ENCODE results near the gene ZPLD1. TPM values are rescaled to one million over a fixed set of nuclear protein-coding genes. Genes with fewer than 3 reads are reported as not detected.

The ZPLD1 gene
- total RNA-seq, 1 experiment from 2014 or later = not detected

- no peak overlapping the region for H3K4me3 Mint-ChIP-seq
- Histone ChIP-seq H3K27me3 (ENCODE audit: insufficient read depth, low read length) (no peaks in the 10 kb centered on the region), H3K27ac (ENCODE audit: insufficient read length, low read depth, low read length) (no peak overlapping the region), H4K91ac (ENCODE audit: insufficient read length, low read depth, low read length) (no peak overlapping the region), H3K56ac (ENCODE audit: insufficient read length, low read depth, low read length) (no peak overlapping the region), H3K79me1 (ENCODE audit: insufficient read depth, low read depth, low read length, poor library complexity, severe bottlenecking) (no peaks in the 10 kb centered on the region), H3K79me2 (ENCODE audit: insufficient read depth, low read length) (no peaks in the 10 kb centered on the region), H3K9ac (ENCODE audit: extremely low read depth, insufficient read length, low read length) (no peak overlapping the region), H3K18ac (ENCODE audit: insufficient read length, low read depth, low read length) (no peak overlapping the region), H4K8ac (replicated peaks; ENCODE audit: insufficient read length, low read depth, low read length) (no peak overlapping the region), H3K4me2 (ENCODE audit: insufficient read depth, insufficient read length, low read length) (no peak overlapping the region), H3K23ac (ENCODE audit: insufficient read length, low read depth, low read length) (no peak overlapping the region), H3K23me2 (ENCODE audit: insufficient read length, low read depth, low read length, poor library complexity, severe bottlenecking) (no peaks in the 10 kb centered on the region), H3K9me3 (ENCODE audit: control insufficient read depth, low read depth, low read length) (no peaks in the 10 kb centered on the region), H2BK120ac (ENCODE audit: low read depth, low read length, poor library complexity, severe bottlenecking) (no peak overlapping the region), H2AK5ac (ENCODE audit: insufficient read length, low read length) (no peak overlapping the region), H3K4ac (ENCODE audit: low read depth, low read length) (no peak overlapping the region), H3K4me1 (ENCODE audit: insufficient read depth, low read length) (no peaks in the 10 kb centered on the region; the same call in 1 of the 2 replicates), H3K14ac (ENCODE audit: insufficient read depth, low read length) (no peak overlapping the region), H2BK20ac (ENCODE audit: low read depth, low read length, poor library complexity, severe bottlenecking) (no peak overlapping the region), H3T11ph (ENCODE audit: low read length) (no peak overlapping the region), H2BK5ac (ENCODE audit: insufficient read length, low read length) (no peak overlapping the region), H2AFZ (ENCODE audit: low read length) (no peak overlapping the region), H2BK12ac (ENCODE audit: insufficient read length, low read depth, low read length) (no peak overlapping the region), H2BK15ac (ENCODE audit: low read depth, low read length) (no peak overlapping the region), H4K20me1 (ENCODE audit: control insufficient read depth, insufficient read depth, insufficient read length) (no peaks in the 10 kb centered on the region), H4K5ac (ENCODE audit: insufficient read length, low read depth, low read length) (no peak overlapping the region)
- peaks cover 2 to 3% of the 10 kb centered on the region in 2 experiments; a peak in 2 of 5 replicates for H3K9me3 Mint-ChIP-seq
- no CpG with 5 or more reads among the region's 1 CpG for WGBS (ENCODE audit: extremely low coverage, insufficient read length, low lambda C conversion rate)
- TF ChIP-seq CTCF (conservative IDR thresholded peaks at IDR 0.05) = no peak
- DNase-seq = no peak
- H3K27ac Mint-ChIP-seq = no peak overlapping the region
- no peaks in the 10 kb centered on the region for H3K27me3 Mint-ChIP-seq (ENCODE audit: low read depth)
- H3K36me3 Mint-ChIP-seq (ENCODE audit: insufficient read depth in 1 of 3, low read depth in 3 of 3) = no peaks in the 10 kb centered on the region
- peaks cover 5 to 11% of the 10 kb centered on the region in 2 experiments; a peak in 3 of 4 replicates for H3K4me1 Mint-ChIP-seq
These were observed 36.6 kb upstream of the ZPLD1 start for GRCh38 chr3:102398176-102398575.

All from H9 (cell line).